ENCODE data around the gene ORAI1. TPM values are rescaled to one million over a fixed set of nuclear protein-coding genes. Genes with fewer than 3 reads are reported as not detected.

ORAI1 gene
- total RNA-seq, 6 donors from 2014 or later, result 7.3 to 48.2 (median 34.3) TPM

DNA sequence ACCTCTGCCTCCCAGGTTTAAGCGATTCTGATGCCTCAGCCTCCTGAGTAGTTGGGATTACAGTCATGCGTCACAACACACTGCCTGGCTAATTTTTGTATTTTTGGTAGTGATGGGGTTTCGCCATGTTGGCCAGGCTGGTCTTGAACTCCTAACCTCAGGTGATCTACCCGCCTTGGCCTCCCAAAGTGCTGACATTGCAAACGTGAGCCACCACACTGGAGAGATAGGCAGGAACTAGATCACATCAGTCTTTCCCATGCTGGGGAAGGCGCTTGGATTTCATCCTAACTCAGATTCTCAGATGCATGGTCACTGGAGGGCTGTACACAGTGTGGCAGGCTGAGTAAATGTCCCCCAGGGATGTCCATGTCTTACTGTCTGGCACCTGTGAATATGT is 18.0 kb upstream of the ORAI1 start:
- Histone ChIP-seq H3K27ac (no peak overlapping the region), H3K36me3 (no peaks in the 10 kb centered on the region), H3K4me1 (no peaks in the 10 kb centered on the region), H3K27me3 (no peaks in the 10 kb centered on the region), H3K9me3 (no peaks in the 10 kb centered on the region), H3K4me3 (no peak overlapping the region)
- no peak for ATAC-seq (ENCODE audit: low FRiP score in 2 of 2)
- WGBS, 2 donors, result 92 to 94% methylated on average over 6 of the region's 6 CpGs
- TF ChIP-seq POLR2A (IDR thresholded peaks at IDR 0.05), result no peak
- TF ChIP-seq, protein P1, sequence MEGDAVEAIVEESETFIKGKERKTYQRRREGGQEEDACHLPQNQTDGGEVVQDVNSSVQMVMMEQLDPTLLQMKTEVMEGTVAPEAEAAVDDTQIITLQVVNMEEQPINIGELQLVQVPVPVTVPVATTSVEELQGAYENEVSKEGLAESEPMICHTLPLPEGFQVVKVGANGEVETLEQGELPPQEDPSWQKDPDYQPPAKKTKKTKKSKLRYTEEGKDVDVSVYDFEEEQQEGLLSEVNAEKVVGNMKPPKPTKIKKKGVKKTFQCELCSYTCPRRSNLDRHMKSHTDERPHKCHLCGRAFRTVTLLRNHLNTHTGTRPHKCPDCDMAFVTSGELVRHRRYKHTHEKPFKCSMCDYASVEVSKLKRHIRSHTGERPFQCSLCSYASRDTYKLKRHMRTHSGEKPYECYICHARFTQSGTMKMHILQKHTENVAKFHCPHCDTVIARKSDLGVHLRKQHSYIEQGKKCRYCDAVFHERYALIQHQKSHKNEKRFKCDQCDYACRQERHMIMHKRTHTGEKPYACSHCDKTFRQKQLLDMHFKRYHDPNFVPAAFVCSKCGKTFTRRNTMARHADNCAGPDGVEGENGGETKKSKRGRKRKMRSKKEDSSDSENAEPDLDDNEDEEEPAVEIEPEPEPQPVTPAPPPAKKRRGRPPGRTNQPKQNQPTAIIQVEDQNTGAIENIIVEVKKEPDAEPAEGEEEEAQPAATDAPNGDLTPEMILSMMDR (IDR thresholded peaks at IDR 0.05), result no peak
- TF ChIP-seq POLR2AphosphoS5 (IDR thresholded peaks at IDR 0.05), result no peak
- no peak for TF ChIP-seq EP300 (IDR thresholded peaks at IDR 0.05)
- no peak for DNase-seq

DNA sequence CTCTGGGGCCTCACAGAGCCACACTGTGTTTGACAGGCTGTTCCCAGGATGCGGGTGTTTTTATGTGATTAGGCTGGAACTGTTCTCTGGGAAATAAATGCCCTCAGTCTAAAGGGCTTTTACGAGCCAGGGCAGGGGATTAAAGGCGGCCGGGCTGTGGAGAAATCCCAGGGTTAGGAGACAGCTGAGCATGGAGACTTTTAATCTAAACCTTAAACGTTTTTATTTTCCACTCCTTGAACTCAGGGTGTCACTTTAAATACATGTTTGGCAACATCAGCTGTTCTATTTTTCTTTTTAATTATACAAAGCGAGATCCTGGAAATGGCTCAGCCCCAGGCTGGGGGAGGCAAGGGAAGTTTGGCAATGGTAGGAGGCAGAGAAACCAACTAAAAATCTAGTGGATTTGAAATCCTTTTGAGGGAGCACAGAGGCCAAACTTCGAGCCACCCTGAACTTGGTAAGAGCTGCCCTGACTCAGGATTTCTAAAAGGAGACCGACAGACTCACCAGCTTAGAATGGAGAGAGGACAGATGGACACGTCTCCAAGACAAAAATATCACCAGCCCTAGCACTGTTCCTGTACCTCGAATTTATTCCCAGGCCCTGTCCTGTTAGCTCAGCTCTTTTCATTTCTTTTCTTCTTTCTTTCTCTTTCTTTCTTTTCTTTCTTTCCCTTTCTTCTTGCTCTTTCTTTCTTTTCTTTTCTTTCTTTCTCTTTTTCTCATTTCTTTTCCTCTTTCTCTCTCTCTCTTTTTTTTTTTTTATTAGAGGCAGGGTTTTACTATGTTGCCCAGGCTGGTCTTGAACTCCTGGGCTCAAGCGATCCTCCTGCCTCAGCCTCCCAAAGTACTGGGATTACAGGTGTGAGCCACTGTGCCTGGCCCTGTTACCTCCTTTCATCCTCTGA is 15.8 kb upstream of the ORAI1 start:
- TF ChIP-seq POLR2A (IDR thresholded peaks at IDR 0.05) (no peak), POLR2AphosphoS5 (IDR thresholded peaks at IDR 0.05) (no peak), EP300 (IDR thresholded peaks at IDR 0.05) (no peak)
- TF ChIP-seq, protein P1 (IDR thresholded peaks at IDR 0.05), result no peak
- H3K4me3 ChIP-seq, result no peak overlapping the region
- ATAC-seq (ENCODE audit: low FRiP score in 2 of 2), result no peak
- 46 to 54% methylated on average over 11 of the region's 11 CpGs for WGBS, 2 donors
- H3K36me3 ChIP-seq, result no peaks in the 10 kb centered on the region
- DNase-seq, result no peak
- peak overlapping the region in 1 of 4 donors; percentile 37 for H3K27ac ChIP-seq
- H3K4me1 ChIP-seq, result no peaks in the 10 kb centered on the region
- no peaks in the 10 kb centered on the region for H3K27me3 ChIP-seq
- H3K9me3 ChIP-seq, result no peaks in the 10 kb centered on the region

DNA sequence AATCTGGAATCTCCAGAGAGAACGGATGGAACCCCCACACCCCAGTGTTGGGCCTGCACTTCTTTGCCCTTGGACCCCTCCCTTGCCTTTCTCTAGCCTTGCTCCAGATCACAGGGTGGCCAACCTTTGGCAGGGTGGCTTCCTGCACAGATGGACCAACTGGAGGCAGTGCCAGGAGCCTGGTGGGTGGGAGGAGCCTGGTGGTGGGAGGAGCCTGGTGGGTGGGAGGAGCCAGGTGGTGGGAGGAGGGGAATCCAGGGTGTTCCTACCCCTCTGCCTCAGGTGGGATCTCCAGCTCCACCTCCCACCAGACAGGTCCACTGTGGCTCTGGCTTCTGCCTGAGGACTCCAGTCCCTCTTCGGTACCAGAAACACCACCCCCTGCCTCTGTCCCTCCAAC is 15.0 kb upstream of the ORAI1 start:
- Histone ChIP-seq H3K4me3 (no peak overlapping the region), H3K9me3 (no peaks in the 10 kb centered on the region), H3K27me3 (no peaks in the 10 kb centered on the region), H3K4me1 (no peaks in the 10 kb centered on the region), H3K36me3 (no peaks in the 10 kb centered on the region), H3K27ac (no peak overlapping the region)
- WGBS, 2 donors, result 64 to 85% methylated on average over 2 of the region's 2 CpGs
- ATAC-seq (ENCODE audit: low FRiP score in 2 of 2), result peak; percentile 17 to 32
- peak in 1 of 2 donors; percentile 37 for DNase-seq
- TF ChIP-seq POLR2AphosphoS5 (IDR thresholded peaks at IDR 0.05) (no peak), EP300 (IDR thresholded peaks at IDR 0.05) (no peak), POLR2A (IDR thresholded peaks at IDR 0.05) (no peak)
- TF ChIP-seq, protein P1 (IDR thresholded peaks at IDR 0.05), result no peak

DNA sequence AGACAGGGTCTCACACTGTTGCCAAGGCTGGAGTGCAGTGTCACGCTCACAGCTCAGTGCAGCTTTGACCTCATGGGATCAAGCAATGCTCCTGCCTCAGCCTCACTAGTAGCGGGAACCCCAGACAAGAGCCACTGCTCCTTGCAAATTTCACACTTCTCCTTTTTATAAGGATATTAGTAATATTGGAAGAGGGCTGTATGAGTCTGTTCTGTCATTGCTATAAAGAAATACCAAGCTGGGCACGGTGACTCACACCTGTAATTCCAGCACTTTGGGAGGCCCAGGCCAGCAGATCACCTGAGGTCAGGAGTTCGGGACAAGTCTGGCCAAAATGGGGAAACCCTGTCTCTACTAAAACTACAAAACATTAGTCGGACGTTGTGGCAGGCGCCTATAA is 12.9 kb upstream of the ORAI1 start:
- H3K36me3 ChIP-seq, result no peaks in the 10 kb centered on the region
- TF ChIP-seq EP300 (IDR thresholded peaks at IDR 0.05) (no peak), POLR2AphosphoS5 (IDR thresholded peaks at IDR 0.05) (no peak), POLR2A (IDR thresholded peaks at IDR 0.05) (no peak)
- TF ChIP-seq, protein P1 (IDR thresholded peaks at IDR 0.05), result no peak
- H3K27me3 ChIP-seq, result no peaks in the 10 kb centered on the region
- no peak for ATAC-seq (ENCODE audit: low FRiP score in 2 of 2)
- no peak overlapping the region for H3K4me3 ChIP-seq
- 86 to 95% methylated on average over 7 of the region's 7 CpGs for WGBS, 2 donors
- H3K4me1 ChIP-seq, result no peaks in the 10 kb centered on the region
- no peak for DNase-seq
- no peaks in the 10 kb centered on the region for H3K9me3 ChIP-seq
- no peak overlapping the region for H3K27ac ChIP-seq
